ENCODE data around the gene DHRS11. TPM values are rescaled to one million over a fixed set of nuclear protein-coding genes. Genes with fewer than 3 reads are reported as not detected.

The DHRS11 gene
- total and polyA plus RNA-seq, 2 of the 4 experiments (the other 2 are of a cell fraction) = 7.0 to 14.5 TPM

- TF ChIP-seq RAD21 (IDR thresholded peaks at IDR 0.05; ENCODE audit: low read length) = no peak
- no peak for TF ChIP-seq CEBPB (IDR thresholded peaks at IDR 0.05; ENCODE audit: low read depth, low read length)
- no peak for TF ChIP-seq SMC3 (IDR thresholded peaks at IDR 0.05; ENCODE audit: low read depth, low read length)
Observed at GRCh38 chr17:36601303-36602029, 9.8 kb downstream of the DHRS11 start, which contains the start of gene MRM1 (continued).

DNA sequence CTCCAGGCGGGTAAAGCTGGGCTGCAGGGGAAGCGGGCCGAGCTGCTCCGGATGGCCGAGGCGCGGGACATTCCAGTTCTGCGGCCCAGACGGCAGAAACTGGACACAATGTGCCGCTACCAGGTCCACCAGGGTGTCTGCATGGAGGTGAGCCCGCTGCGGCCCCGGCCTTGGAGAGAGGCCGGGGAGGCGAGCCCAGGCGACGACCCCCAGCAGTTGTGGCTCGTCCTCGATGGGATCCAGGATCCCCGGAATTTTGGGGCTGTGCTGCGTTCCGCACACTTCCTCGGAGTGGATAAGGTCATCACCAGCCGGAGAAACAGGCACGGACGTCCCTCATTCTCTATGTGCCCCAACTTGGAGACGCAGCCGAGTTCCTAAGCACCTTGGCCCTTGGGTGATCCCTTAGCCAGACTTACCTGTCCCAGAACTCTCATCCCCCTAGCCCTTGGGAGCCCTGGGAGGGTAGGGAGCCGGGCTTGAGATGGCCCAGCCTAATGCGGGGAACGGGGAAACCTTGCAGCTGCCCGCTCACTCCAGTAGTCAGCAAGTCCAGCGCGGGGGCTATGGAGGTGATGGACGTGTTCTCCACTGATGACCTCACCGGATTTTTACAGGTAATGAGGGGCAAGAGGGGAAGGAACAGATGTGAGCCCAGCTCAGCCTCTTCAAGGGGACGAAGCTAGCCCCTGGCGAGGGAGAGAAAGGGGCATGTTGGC is 10.5 kb downstream of the DHRS11 start:
- Histone ChIP-seq H4K20me1 (ENCODE audit: insufficient read depth, low read length) (peaks cover 14% of the 10 kb centered on the region), H2BK20ac (ENCODE audit: low read depth, low read length) (no peak overlapping the region), H4K91ac (ENCODE audit: insufficient read depth, low read depth, low read length) (no peak overlapping the region; the same call in 1 of the 2 replicates), H2BK5ac (ENCODE audit: low read depth, low read length, poor library complexity, severe bottlenecking) (no peak overlapping the region), H3K4me2 (ENCODE audit: low read depth, low read length) (peak overlapping the region; percentile 88), H2AFZ (replicated peaks; ENCODE audit: low read length, poor library complexity) (peak overlapping the region; percentile 98), H3K18ac (ENCODE audit: low read depth, low read length) (no peak overlapping the region), H3K4me3 (ENCODE audit: insufficient read depth, low read depth, low read length) (peak overlapping the region; percentile 79), H2AK9ac (replicated peaks; ENCODE audit: low read depth, low read length, poor library complexity) (peak overlapping the region; percentile 63), H3K79me1 (ENCODE audit: low read depth in 1 of 2, low read length in 2 of 2) (peaks cover 27 to 54% of the 10 kb centered on the region in 2 experiments), H3K9ac (ENCODE audit: low read depth, low read length) (peak overlapping the region; percentile 69), H2BK15ac (ENCODE audit: low read depth, low read length) (no peak overlapping the region), H3K4me1 (ENCODE audit: control insufficient read depth, insufficient read depth, low read length) (peaks cover 6% of the 10 kb centered on the region), H3K4ac (ENCODE audit: low read depth, low read length) (peak overlapping the region; percentile 81), H3K14ac (replicated peaks; ENCODE audit: low read depth, low read length) (peak overlapping the region; percentile 77), H2AK5ac (ENCODE audit: low read depth, low read length) (peak overlapping the region; percentile 36; the same call in 1 of the 2 replicates), H3K27me3 (ENCODE audit: control insufficient read depth, insufficient read depth, low read length) (no peaks in the 10 kb centered on the region), H3K9me3 (ENCODE audit: control insufficient read depth, insufficient read depth, low read length) (no peaks in the 10 kb centered on the region), H3K36me3 (ENCODE audit: control insufficient read depth, insufficient read depth, low read length) (no peaks in the 10 kb centered on the region; the same call in 1 of the 2 replicates), H3K9me1 (ENCODE audit: insufficient read depth, low read length) (peaks cover 9% of the 10 kb centered on the region; the same call in 1 of the 2 replicates), H4K8ac (ENCODE audit: low read depth in 2 of 2, low read length in 2 of 2) (peak overlapping the region; percentile 93 to 98; a peak in 3 of 4 replicates), H3K23ac (ENCODE audit: low read depth, low read length) (peak overlapping the region; percentile 55), H3K27ac (ENCODE audit: insufficient read depth, low read length) (peak overlapping the region; percentile 69), H4K5ac (ENCODE audit: low read depth, low read length) (no peak overlapping the region), H3K56ac (ENCODE audit: extremely low read depth, insufficient read depth, low read length) (peak overlapping the region; percentile 36; the same call in 1 of the 2 replicates), H2BK120ac (ENCODE audit: low read depth, low read length) (no peak overlapping the region)
- 1% methylated on average over 22 of the region's 38 CpGs; no CpG with 5 or more reads in 1 of the 2 experiments for WGBS, 2 experiments (ENCODE audit: extremely low coverage in 2 of 2, insufficient read length in 1 of 2)
- ATAC-seq (ENCODE audit: low read depth) = peak; percentile 7
- ChIA-PET CTCF (interaction anchor here (0.7 to 1.8 kb wide), 9 partner anchors 9 to 771 kb away, joined by 3 to 6 read pairs (median 3); no protein-coding TSS in a partner anchor), POLR2A (ENCODE audit: unreplicated experiment) (interaction anchor here (0.6 kb wide), 2 partner anchors 57 to 748 kb away, joined by 4 to 5 read pairs; partner anchors contain the start of gene GGNBP2)
- in situ Hi-C loops (cut with MboI; ENCODE audit: low sequenced_read_pairs) (loop anchor here (10.0 kb wide), 1 partner anchor 773 kb away; the partner anchor contains the start of gene C17orf78), dilution Hi-C loops (cut with HindIII; ENCODE audit: low sequenced_read_pairs, unreplicated experiment) (no loop called here), intact Hi-C loops (cut with micrococcal nuclease) (loop anchor here (2.0 to 5.0 kb wide), 3 partner anchors 619 to 890 kb away; no protein-coding TSS in a partner anchor)
- BruUV-seq (replicated peaks) = no TSS peak
- peak; percentile 9 for DNase-seq
- TF ChIP-seq MAZ (IDR thresholded peaks at IDR 0.05; ENCODE audit: borderline replicate concordance, low read depth, low read length) (no peak), POLR2A (IDR thresholded peaks at IDR 0.05; ENCODE audit: low read depth, low read length) (no peak), MAFK (IDR thresholded peaks at IDR 0.05; ENCODE audit: low read depth, low read length) (no peak), CEBPB (IDR thresholded peaks at IDR 0.05; ENCODE audit: low read depth, low read length) (no peak), SMC3 (IDR thresholded peaks at IDR 0.05; ENCODE audit: low read depth, low read length) (no peak), MXI1 (IDR thresholded peaks at IDR 0.05; ENCODE audit: borderline replicate concordance, low read depth, low read length) (no peak), RAD21 (IDR thresholded peaks at IDR 0.05; ENCODE audit: low read length) (no peak), ELK1 (IDR thresholded peaks at IDR 0.05; ENCODE audit: borderline replicate concordance, low read depth, low read length) (no peak)
- TF ChIP-seq, protein P1, sequence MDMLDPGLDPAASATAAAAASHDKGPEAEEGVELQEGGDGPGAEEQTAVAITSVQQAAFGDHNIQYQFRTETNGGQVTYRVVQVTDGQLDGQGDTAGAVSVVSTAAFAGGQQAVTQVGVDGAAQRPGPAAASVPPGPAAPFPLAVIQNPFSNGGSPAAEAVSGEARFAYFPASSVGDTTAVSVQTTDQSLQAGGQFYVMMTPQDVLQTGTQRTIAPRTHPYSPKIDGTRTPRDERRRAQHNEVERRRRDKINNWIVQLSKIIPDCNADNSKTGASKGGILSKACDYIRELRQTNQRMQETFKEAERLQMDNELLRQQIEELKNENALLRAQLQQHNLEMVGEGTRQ (IDR thresholded peaks at IDR 0.05; ENCODE audit: low read depth, low read length) = no peak
